Activated effector memory CD4-positive, alpha-beta T cell treated with anti-CD3 and anti-CD28 coated beads, Interleukin-2, amount 50 U/mL, for 16 hours (primary cell): Measurements from ENCODE around the gene C21orf91.
"Not testable (repeated sequence)": the region's sequence is repeated elsewhere in the genome, so short reads cannot be mapped to it uniquely, and the experiment has no call there.

Source experiments
- DNase-seq: peaks from one replicate; pipeline ENCODE4 v3.0.0-alpha.2; 2020

C21orf91 gene

DNA sequence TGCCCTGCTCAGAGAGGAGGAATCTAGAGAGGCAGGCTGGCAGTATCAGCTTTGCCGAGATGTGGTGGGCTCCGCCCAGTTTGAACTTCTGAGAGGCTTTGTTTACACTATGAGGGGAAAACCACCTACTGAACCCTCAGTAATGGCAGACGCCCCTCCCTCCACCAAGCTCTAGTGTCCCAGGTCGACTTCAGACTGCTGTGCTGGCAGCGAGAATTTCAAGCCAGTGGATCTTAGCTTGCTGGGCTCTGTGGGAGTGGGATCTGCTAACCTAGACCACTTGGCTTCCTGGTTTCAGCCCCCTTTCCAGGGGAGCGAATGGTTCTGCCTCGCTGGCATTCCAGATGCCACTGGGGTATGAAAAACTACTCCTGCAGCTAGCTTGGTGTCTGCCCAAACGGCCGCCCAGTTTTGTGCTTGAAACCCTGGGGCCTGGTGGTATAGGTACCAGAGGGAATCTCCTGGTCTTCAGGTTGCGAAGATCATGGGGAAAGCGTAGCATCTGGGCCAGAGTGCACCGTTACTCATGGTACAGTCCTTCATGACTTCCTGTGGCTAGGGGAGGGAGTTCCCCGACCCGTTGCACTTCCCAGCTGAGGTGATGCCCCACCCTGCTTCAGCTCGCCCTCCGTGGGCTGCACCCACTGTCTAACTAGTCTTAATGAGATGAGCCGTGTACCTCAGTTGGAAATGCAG lies 43.6 kb downstream of the C21orf91 start:
- DNase-seq = peak; percentile 87

DNA sequence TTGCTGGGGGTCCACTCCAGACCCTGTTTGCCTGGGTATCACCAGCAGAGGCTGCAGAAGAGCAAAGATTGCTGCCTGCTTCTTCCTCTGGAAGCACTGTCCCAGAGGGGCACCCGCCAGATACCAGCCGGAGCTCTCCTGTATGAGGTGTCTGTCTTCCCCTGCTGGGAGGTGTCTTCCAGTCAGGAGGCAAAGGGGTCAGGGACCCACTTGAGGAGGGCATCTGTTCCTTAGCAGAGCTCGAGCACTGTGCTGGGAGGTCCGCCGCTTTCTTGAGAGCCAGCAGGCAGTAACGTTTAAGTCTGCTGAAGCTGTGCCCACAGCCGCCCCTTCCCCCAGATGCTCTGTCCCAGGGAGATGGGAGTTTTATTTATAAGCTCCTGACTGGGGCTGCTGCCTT lies 44.1 kb downstream of the C21orf91 start:
- DNase-seq = not testable (repeated sequence)

DNA sequence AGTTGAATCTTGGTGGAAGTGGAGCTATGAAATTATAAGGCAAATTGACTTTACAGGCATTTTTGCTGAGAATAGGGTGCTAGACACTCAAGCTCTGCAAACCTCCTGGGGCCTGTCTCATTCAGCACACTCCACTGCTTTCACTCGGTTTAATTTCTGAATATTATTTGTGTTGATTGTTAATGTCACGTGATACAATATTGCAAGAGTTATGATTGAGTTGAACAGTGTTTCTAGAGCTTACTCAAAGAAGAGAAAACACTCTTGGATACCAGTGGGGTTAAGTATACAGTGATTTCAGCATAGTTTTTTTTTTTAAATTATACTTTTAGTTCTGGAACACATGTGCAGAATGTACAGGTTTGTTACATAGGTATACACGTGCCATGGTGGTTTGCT lies 49.7 kb downstream of the C21orf91 start:
- no peak for DNase-seq

DNA sequence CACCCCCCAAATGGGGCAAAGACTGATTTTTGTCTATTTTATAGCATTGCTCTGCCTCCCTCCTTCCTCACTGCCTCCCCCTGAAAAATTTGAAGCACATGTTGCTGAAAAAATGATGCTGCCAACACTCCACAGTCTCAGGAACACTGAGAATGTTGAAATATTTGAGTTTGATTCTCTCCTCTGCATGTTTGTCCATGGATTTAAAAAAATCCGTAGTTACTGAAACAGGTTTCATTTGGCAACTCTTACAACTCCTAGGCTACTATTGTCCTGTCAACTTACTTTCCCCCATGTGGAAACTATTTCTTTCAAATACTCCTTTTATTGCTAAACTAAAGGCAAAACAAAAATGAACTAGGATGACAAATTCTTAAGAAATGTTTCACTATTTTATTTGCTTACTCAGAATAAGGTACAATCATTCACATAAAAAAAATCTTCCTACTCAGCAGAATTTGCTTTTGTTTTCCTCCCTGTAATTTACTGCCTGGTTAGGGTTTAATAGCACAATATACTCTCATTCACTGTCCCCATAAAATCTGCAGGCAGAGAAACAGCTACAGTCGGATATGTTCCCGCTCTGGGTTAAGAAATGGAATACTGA lies 50.2 kb downstream of the C21orf91 start:
- DNase-seq = no peak

DNA sequence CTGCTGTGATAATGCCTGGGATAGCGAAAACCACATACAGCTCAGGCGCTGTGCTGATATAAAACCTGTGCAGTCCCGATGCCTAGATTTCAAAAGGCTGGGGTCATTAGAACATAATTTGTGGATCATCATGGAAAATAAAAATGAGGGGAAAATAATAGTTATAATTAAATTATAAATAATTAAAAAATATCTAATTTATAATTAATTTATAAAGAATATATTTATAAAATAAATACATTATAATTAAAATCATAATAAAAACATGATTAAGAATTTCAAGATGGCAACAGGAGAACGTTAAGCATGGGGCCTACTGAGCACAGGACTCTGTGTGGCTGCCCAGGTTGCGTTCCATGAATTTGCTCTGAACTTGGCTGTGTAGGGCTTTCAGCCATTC lies 53.9 kb downstream of the C21orf91 start:
- DNase-seq = no peak

DNA sequence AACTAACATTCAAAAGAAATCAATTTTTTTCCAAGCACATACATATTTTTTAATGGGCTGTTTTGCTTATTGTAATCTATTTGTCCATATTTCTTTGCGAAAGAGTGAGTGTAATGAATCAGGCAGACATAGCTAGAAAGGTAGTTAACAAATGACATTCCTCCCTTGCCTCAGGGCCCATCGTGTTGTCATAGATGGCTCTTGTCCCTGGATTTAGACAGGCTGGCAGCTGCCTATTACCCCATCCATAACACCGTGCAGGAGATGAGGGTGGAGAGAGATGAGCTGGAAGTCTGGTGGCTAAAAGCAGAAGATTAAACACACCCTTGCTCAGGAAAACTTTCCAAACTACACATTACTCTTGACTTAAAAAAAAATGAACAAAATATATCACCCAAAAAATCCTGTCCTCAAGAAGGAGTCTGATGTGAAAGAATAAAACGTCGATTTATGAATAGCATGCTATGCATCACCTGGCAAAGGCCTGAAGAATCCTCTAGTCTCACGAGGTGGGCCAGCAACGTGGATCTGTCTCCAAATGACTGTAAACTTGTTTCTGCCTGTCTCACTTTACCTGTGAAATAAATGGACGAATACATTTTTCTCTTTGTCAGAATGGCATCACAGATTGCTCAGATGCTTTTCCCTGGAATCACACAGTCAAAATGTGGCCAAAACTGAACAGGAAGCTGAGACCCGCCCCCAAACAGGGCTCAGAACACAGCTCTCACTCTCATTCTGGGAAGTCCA lies 55.7 kb downstream of the C21orf91 start:
- DNase-seq = no peak

DNA sequence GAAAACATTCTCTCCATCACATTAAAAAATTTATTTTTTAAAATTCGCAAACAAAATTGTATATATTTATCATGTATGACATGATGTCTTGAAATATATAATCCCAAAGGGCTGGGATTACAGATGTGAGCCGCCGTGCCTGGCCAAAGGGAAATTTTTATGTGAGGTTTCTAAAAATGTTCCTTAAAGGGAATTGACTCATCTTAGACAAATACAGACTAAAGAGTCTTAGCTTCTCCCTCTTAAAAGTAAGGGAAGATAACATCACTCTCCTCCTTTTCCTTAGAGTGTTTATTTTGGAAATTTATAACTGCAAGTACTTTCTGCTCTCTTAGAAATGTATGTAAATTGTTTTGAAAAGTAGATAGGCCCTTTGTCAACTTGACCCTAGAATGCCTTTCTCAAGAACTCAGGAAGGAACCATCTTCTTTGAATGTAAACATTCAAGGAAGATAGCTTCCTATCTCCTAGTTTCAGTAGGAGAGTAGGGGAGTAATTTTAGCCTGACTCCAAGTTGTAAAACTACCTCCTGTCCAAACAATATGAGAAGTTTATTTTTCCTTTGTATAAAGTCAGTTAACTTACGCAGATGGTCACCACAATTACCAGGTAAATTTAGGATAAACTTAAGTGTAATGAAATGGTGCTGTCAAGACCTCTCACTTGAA lies 59.5 kb downstream of the C21orf91 start:
- DNase-seq = no peak

DNA sequence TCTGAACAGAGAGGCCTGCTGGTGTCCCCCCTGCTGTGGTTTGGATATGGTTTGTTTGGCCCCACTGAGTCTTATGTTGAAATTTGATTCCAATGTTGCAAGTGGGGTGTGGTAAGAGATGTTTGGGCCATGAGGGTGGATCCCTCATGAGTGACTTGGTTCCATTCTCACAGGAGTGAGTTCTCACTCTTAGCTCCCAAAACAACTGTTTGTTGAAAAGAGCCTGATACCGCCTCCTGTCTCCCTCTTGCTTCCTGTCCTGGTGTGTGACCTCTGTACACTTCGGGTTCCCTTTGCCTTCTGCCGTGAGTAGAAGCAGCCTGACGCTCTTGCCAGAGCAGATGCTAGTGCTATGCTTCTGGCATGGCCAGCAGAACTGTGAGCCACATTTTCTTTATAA lies 60.5 kb downstream of the C21orf91 start:
- DNase-seq = no peak

DNA sequence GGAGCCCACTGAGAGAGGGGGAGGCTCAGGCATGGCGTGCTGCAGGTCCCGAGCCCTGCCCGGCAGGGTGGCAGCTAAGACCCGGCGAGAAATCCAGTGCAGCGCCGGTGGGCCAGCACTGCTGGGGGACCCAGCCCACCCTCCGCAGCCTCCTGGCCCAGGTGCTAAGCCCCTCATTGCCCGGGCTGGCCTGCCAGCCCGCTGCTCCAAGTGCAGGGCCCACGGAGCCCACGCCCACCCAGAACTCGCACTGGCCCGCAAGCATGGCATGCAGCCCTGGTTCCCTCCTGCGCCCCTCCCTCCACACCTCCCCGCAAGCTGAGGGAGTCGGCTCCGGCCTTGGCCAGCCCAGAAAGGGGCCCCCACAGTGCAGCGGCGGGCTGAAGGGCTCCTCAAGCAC lies 61.5 kb downstream of the C21orf91 start:
- DNase-seq = no peak

DNA sequence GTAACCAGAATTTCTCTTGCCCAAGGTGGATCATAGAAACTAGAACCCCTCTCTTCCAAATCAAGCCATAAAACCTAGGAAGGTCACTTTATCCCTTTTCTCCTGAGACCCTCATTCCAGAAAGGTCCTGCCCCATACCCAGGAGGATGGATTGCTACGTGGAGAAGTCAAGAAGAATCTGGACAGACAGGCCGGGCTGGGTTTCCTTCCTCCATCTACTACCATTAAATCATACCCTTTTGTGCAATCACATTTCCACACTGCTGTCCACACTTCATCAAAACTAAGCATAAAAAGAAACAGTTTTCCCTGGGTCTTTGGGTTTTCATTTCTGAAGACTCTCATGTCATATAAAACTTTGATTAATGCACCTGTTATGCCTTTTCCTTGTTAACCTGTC lies 65.4 kb downstream of the C21orf91 start:
- no peak for DNase-seq

DNA sequence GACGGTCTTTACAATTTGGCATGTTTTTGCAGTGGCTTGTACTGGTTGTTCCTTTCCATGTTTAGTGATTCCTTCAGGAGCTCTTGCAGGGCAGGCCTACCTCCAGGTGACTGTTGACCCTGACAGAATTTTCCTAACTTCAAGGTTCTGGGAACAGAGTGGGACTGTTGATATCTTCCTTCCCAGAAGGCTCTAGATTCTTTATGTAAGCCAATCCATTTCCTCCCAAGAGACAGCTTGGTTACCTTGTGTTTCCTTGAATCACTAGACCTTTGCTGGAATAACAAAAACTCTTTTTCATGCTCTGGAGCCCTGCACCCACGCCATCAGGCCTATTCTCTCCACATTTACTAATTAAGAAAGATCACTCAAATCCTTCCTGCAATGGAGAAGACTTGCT lies 67.0 kb downstream of the C21orf91 start:
- DNase-seq = no peak

DNA sequence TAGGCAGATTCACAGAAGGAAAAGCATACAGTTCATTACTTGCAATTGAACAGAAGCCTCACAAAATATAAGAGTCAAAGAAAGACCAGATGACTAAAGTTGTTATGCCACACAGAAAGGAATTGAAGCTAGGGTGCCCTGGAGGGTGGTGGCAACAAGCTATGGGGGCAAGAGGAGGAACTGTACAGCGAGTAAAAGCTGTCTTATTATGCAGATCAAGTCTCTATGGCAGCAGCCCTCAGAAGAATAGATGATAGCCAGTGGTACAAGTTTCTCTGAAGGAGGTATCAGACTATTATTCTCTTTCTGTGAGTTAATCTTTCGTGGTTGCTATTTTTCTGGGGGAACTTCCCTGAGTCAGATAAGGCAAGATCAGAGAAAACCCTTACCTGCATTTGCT lies 72.2 kb downstream of the C21orf91 start:
- no peak for DNase-seq

DNA sequence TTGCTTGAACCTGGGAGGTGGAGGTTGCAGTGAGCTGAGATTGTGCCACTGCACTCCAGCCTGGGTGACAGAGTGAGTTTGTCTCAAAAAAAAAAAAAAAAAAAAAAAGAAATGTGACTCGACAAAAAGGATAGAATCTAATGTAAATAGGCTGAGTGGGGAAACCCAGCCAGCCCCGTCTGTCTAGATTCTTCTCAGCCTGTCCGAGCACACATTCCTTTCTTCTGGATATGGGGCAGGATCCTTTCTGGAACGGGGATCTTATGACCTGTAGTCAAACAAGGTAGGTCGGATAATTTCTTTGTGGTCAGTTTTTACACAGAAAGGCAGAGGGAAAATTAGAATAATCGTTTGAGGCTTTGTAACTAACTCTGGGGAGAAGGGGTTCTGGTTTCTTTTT lies 74.1 kb downstream of the C21orf91 start:
- no peak for DNase-seq

DNA sequence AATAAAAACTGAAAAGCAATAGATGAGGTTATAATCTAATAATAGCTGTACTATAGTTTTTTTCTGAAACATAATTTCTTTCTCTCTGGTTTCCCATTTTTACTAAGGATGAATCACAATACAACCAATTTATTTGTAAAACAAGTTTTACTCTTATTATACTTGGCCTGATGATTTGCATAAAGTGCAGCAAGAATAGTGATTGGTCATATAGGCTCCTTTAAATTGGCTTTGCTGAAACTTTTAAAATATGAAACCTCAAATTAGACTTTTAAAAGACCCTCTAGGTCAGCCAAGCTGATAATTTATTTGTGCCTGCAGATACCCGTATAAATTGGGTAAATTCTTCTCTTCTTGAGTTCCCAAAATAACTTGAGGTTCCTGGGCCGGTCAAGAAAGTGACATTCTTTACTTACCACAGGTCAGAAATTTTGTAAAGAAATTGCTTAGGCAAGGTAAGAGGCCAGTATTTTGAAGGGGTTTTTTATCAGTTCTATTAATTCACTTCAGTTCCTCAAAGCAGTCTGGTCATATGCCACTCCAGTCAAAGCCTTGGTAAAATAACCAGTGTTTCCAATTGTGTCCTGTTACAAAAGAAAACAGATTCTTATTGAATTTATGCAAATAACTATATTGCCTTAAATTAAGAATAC lies 76.1 kb downstream of the C21orf91 start:
- no peak for DNase-seq

DNA sequence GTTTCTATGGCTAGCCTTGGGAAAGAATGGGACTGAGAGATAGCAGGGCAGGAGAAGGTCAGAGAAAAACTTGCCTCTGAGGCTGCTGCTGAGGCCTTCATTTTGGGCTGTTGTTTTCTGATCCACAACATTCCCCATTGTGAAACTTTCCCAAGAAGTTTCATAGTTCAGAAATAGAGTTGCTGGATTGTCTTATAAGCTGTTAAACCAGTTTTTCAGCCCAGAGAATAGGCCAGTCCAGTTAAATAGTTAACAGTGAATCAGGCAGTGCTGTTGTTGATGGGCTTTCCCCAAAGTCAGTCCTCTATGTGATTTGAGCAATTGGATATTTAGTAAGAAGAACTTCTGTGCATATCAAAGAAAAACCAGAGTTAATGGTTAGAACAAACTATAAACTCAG lies 77.0 kb downstream of the C21orf91 start:
- no peak for DNase-seq
